Subcutaneous abdominal adipose tissue (tissue), 5 donors: ENCODE results near the gene CORIN.

Source experiments
- H3K27ac ChIP-seq: one replicate; pipeline ENCODE4 v1.7.0; 2013; ENCODE audit warnings: low read depth, mild to moderate bottlenecking, inconsistent platforms, low read length, moderate library complexity
- H3K27me3 ChIP-seq, 5 donors: one replicate each; pipeline ENCODE4 v1.7.0; 2013; ENCODE audit warnings: low read length in 5 of 5, inconsistent platforms in 1 of 5; ENCODE audit not compliant: control insufficient read depth in 5 of 5, insufficient read depth in 4 of 5
- H3K36me3 ChIP-seq, 5 donors: one replicate each; pipeline ENCODE4 v1.7.0; 2013; ENCODE audit warnings: low read length in 5 of 5; ENCODE audit not compliant: control insufficient read depth in 5 of 5, insufficient read depth in 5 of 5
- H3K4me1 ChIP-seq, 5 donors: one replicate each; pipeline ENCODE4 v1.7.0; 2013; ENCODE audit warnings: low read length in 5 of 5, mild to moderate bottlenecking in 3 of 5, moderate library complexity in 1 of 5; ENCODE audit not compliant: control insufficient read depth in 5 of 5, insufficient read depth in 5 of 5
- H3K4me3 ChIP-seq, 5 donors: one replicate each; pipeline ENCODE4 v1.7.0; 2013; ENCODE audit warnings: low read length in 5 of 5, low read depth in 1 of 5
- H3K9ac ChIP-seq, 5 donors: one replicate each; pipeline ENCODE4 v1.7.0; 2013; ENCODE audit warnings: low read length in 5 of 5, mild to moderate bottlenecking in 4 of 5, moderate library complexity in 3 of 5
- H3K9me3 ChIP-seq, 5 donors: one replicate each; pipeline ENCODE4 v1.7.0; 2013; ENCODE audit warnings: low read length in 5 of 5; ENCODE audit not compliant: control insufficient read depth in 5 of 5
- donor health status: healthy.
- donor health status: healthy.
- donor health status: healthy.
- donor health status: healthy.
- donor health status: healthy.

Gene CORIN

GRCh38 chr4:47752214-47752613, 85.7 kb downstream of the CORIN start:
- Histone ChIP-seq H3K4me1 (no peaks in the 10 kb centered on the region), H3K4me3 (no peak overlapping the region), H3K9ac (no peak overlapping the region), H3K27me3 (no peaks in the 10 kb centered on the region), H3K27ac (no peak overlapping the region), H3K9me3 (peaks cover 0 to 8% (median 2%) of the 10 kb centered on the region in 5 donors), H3K36me3 (no peaks in the 10 kb centered on the region)

GRCh38 chr4:47750788-47751187, 87.1 kb downstream of the CORIN start:
- Histone ChIP-seq H3K27ac (no peak overlapping the region), H3K9ac (no peak overlapping the region), H3K9me3 (peaks cover 0 to 8% (median 2%) of the 10 kb centered on the region in 5 donors), H3K36me3 (no peaks in the 10 kb centered on the region), H3K4me1 (no peaks in the 10 kb centered on the region), H3K27me3 (no peaks in the 10 kb centered on the region), H3K4me3 (no peak overlapping the region)

GRCh38 chr4:47749858-47750257, 88.0 kb downstream of the CORIN start:
- H3K36me3 ChIP-seq: no peaks in the 10 kb centered on the region
- no peak overlapping the region for H3K9ac ChIP-seq
- no peaks in the 10 kb centered on the region for H3K4me1 ChIP-seq
- H3K27ac ChIP-seq: no peak overlapping the region
- no peak overlapping the region for H3K4me3 ChIP-seq
- H3K9me3 ChIP-seq: peaks cover 0 to 8% (median 2%) of the 10 kb centered on the region in 5 donors
- H3K27me3 ChIP-seq: no peaks in the 10 kb centered on the region

- Histone ChIP-seq H3K4me1 (no peaks in the 10 kb centered on the region), H3K27me3 (no peaks in the 10 kb centered on the region), H3K9ac (no peak overlapping the region), H3K9me3 (peaks cover 0 to 8% (median 2%) of the 10 kb centered on the region in 5 donors), H3K36me3 (no peaks in the 10 kb centered on the region), H3K27ac (no peak overlapping the region), H3K4me3 (no peak overlapping the region)
Observed at GRCh38 chr4:47749060-47749459, 88.8 kb downstream of the CORIN start.

- Histone ChIP-seq H3K4me3 (no peak overlapping the region), H3K9ac (no peak overlapping the region), H3K36me3 (no peaks in the 10 kb centered on the region), H3K4me1 (no peaks in the 10 kb centered on the region), H3K27ac (no peak overlapping the region), H3K9me3 (peaks cover 0 to 9% (median 4%) of the 10 kb centered on the region in 5 donors), H3K27me3 (no peaks in the 10 kb centered on the region)
Observed at GRCh38 chr4:47747846-47748494, 89.9 kb downstream of the CORIN start.

GRCh38 chr4:47747211-47747610, 90.7 kb downstream of the CORIN start:
- Histone ChIP-seq H3K27me3 (no peaks in the 10 kb centered on the region), H3K27ac (no peak overlapping the region), H3K36me3 (no peaks in the 10 kb centered on the region), H3K9me3 (peaks cover 0 to 5% (median 3%) of the 10 kb centered on the region in 5 donors), H3K4me3 (no peak overlapping the region), H3K9ac (no peak overlapping the region), H3K4me1 (no peaks in the 10 kb centered on the region)

- Histone ChIP-seq H3K27me3 (no peaks in the 10 kb centered on the region), H3K9ac (no peak overlapping the region), H3K27ac (no peak overlapping the region), H3K4me1 (no peaks in the 10 kb centered on the region), H3K36me3 (no peaks in the 10 kb centered on the region), H3K4me3 (no peak overlapping the region), H3K9me3 (peaks cover 0 to 5% (median 2%) of the 10 kb centered on the region in 5 donors)
Observed at GRCh38 chr4:47746122-47746521, 91.7 kb downstream of the CORIN start.

GRCh38 chr4:47744843-47745382, 93.0 kb downstream of the CORIN start:
- Histone ChIP-seq H3K36me3 (no peaks in the 10 kb centered on the region), H3K27ac (no peak overlapping the region), H3K9ac (no peak overlapping the region), H3K9me3 (peaks cover 0 to 9% (median 4%) of the 10 kb centered on the region in 5 donors), H3K4me1 (no peaks in the 10 kb centered on the region), H3K4me3 (no peak overlapping the region), H3K27me3 (no peaks in the 10 kb centered on the region)

- Histone ChIP-seq H3K4me3 (no peak overlapping the region), H3K27ac (no peak overlapping the region), H3K27me3 (no peaks in the 10 kb centered on the region), H3K9ac (no peak overlapping the region), H3K36me3 (no peaks in the 10 kb centered on the region), H3K9me3 (peaks cover 2 to 13% (median 5%) of the 10 kb centered on the region in 5 donors), H3K4me1 (no peaks in the 10 kb centered on the region)
Observed at GRCh38 chr4:47744253-47744652, 93.6 kb downstream of the CORIN start.

GRCh38 chr4:47741200-47741599, 96.7 kb downstream of the CORIN start:
- peaks cover 2 to 13% (median 5%) of the 10 kb centered on the region in 5 donors for H3K9me3 ChIP-seq
- H3K4me1 ChIP-seq: no peaks in the 10 kb centered on the region
- no peaks in the 10 kb centered on the region for H3K27me3 ChIP-seq
- H3K4me3 ChIP-seq: no peak overlapping the region
- H3K36me3 ChIP-seq: no peaks in the 10 kb centered on the region
- H3K9ac ChIP-seq: no peak overlapping the region
- no peak overlapping the region for H3K27ac ChIP-seq
